Fibroblast of villous mesenchyme (primary cell): ENCODE results near the gene IGLL1. TPM values are rescaled to one million over a fixed set of nuclear protein-coding genes. Genes with fewer than 3 reads are reported as not detected.
"Not testable (repeated sequence)": the region's sequence is repeated elsewhere in the genome, so short reads cannot be mapped to it uniquely, and the experiment has no call there.

Source experiments
- DNase-seq: peaks from one replicate; pipeline ENCODE4 v3.0.0-alpha.2; 2010; ENCODE audit warnings: low read depth
- H3K4me3 ChIP-seq: 2 replicates; pipeline ENCODE4 v1.5.1; 2011; ENCODE audit warnings: low read depth, mild to moderate bottlenecking, low read length
- CTCF ChIP-seq: IDR thresholded peaks from 2 replicates; pipeline ENCODE4 v1.5.1; 2012; ENCODE audit warnings: low read depth, mild to moderate bottlenecking, low read length; ENCODE audit not compliant: insufficient read depth
- total RNA-seq: library from RNA; depleted of rRNA; stranded (reverse); fragments of >200 nt; gene quantifications from 2 replicates; pipeline ENCODE4 v1.2.3, GENCODE V29; 2012

IGLL1 gene
- total RNA-seq, 1 donor = not detected

DNA sequence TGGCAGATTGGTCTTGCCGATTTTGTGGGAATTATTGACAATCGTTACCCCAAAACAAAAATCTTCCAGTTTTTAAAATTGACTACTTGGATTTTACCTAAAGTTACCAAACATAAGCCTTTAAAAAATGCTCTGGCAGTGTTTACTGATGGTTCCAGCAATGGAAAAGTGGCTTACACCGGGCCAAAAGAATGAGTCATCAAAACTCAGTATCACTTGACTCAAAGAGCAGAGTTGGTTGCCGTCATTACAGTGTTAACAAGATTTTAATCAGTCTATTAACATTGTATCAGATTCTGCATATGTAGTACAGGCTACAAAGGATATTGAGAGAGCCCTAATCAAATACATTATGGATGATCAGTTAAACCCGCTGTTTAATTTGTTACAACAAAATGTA, 37.2 kb downstream of the IGLL1 start:
- DNase-seq = peak; percentile 48
- TF ChIP-seq CTCF = no peak
- no peak overlapping the region for H3K4me3 ChIP-seq

DNA sequence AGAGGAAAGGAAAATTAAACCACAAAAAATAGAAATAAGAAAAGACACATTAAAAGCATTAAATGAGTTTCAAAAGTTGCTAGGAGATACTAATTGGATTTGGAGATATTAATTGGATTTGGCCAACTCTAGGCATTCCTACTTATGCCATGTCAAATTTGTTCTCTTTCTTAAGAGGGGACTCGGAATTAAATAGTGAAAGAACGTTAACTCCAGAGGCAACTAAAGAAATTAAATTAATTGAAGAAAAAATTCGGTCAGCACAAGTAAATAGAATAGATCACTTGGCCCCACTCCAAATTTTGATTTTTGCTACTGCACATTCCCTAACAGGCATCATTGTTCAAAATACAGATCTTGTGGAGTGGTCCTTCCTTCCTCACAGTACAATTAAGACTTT, 37.7 kb downstream of the IGLL1 start:
- not testable (repeated sequence) for H3K4me3 ChIP-seq, DNase-seq

DNA sequence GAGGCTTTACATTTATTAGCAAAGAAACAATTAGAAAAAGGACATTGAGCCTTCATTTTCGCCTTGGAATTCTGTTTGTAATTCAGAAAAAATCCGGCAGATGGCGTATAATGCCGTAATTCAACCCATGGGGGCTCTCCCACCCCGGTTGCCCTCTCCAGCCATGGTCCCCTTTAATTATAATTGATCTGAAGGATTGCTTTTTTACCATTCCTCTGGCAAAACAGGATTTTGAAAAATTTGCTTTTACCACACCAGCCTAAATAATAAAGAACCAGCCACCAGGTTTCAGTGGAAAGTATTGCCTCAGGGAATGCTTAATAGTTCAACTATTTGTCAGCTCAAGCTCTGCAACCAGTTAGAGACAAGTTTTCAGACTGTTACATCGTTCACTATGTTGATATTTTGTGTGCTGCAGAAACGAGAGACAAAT, 38.2 kb downstream of the IGLL1 start:
- DNase-seq = peak; percentile 17
- peak; percentile 45 for TF ChIP-seq CTCF
- H3K4me3 ChIP-seq = not testable (repeated sequence)

- DNase-seq, H3K4me3 ChIP-seq: not testable (repeated sequence)
These were observed 39.3 kb downstream of the IGLL1 start for GRCh38 chr22:23540837-23541236.

DNA sequence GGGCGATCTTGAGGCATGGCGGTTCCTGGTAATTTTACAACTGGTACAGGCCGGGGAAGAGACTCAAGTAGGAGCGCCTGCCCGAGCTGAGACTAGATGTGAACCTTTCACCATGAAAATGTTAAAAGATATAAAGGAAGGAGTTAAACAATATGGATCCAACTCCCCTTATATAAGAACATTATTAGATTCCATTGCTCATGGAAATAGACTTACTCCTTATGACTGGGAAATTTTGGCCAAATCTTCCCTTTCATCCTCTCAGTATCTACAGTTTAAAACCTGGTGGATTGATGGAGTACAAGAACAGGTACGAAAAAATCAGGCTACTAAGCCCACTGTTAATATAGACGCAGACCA, 40.3 kb downstream of the IGLL1 start:
- H3K4me3 ChIP-seq, DNase-seq: not testable (repeated sequence)

GRCh38 chr22:23539135-23539838, 40.8 kb downstream of the IGLL1 start:
- peak; percentile 80 for DNase-seq
- TF ChIP-seq CTCF = peak; percentile 86
- H3K4me3 ChIP-seq = no peak overlapping the region

GRCh38 chr22:23538696-23539030, 41.4 kb downstream of the IGLL1 start:
- not testable (repeated sequence) for H3K4me3 ChIP-seq, DNase-seq

DNA sequence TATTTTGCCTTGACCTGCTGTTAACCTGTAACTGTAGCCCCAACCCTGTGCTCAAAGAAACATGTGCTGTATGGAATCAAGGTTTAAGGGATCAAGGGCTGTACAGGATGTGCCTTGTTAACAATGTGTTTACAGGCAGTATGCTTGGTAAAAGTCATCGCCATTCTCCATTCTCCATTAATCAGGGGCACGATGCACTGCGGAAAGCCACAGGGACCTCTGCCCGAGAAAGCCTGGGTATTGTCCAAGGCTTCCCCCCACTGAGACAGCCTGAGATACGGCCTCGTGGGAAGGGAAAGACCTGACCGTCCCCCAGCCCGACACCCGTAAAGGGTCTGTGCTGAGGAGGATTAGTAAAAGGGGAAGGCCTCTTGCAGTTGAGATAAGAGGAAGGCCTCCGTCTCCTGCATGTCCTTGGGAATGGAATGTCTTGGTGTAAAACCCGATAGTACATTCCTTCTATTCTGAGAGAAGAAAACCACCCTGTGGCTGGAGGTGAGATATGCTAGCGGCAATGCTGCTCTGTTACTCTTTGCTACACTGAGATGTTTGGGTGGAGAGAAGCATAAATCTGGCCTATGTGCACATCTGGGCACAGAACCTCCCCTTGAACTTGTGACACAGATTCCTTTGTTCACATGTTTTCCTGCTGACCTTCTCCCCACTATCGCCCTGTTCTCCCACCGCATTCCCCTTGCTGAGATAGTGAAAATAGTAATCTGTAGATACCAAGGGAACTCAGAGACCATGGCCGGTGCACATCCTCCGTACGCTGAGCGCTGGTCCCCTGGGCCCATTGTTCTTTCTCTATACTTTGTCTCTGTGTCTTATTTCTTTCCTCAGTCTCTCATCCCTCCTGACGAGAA, 42.0 kb downstream of the IGLL1 start:
- peak; percentile 68 for DNase-seq
- not testable (repeated sequence) for H3K4me3 ChIP-seq

- no peak for DNase-seq
- no peak for TF ChIP-seq CTCF
- no peak overlapping the region for H3K4me3 ChIP-seq
These were observed 42.7 kb downstream of the IGLL1 start for GRCh38 chr22:23537416-23537815.
